Renal pelvis (tissue), 4 donors: ENCODE results near the gene CD300C. TPM values are rescaled to one million over a fixed set of nuclear protein-coding genes. Genes with fewer than 3 reads are reported as not detected.
"Not testable (repeated sequence)": the region's sequence is repeated elsewhere in the genome, so short reads cannot be mapped to it uniquely, and the experiment has no call there.

Experiments used
- DNase-seq: peaks from one replicate; pipeline ENCODE4 v3.0.0-alpha.2; 2013
- polyA plus RNA-seq, 3 donors: library from polyadenylated mRNA; unstranded; fragments of 120-200 nt; gene quantifications; one replicate each; pipeline ENCODE4 v1.2.1, GENCODE V29; 2013; ENCODE audit not compliant: insufficient read length in 3 of 3

CD300C gene
- polyA plus RNA-seq, 3 donors: 0.56 to 0.68 (median 0.59) TPM

DNA sequence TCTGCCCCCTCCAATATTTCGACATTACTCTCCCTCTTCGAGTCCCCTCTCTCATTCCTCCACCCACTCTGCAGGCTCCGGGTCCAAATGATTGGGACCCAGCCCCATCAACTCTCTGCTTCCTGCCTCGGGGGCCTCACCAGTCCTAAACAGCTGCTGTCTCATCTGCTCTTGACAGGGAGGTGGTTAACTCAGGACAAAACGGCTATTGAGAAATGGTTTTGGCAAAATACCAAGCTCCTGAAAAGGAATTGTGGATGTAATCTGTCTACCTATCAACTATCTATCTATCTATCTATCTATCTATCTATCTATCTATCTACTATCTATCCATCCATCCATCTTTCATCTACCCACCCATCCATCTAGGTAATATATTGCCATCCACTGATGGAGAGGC is 19.2 kb upstream of the CD300C start:
- DNase-seq: no peak

DNA sequence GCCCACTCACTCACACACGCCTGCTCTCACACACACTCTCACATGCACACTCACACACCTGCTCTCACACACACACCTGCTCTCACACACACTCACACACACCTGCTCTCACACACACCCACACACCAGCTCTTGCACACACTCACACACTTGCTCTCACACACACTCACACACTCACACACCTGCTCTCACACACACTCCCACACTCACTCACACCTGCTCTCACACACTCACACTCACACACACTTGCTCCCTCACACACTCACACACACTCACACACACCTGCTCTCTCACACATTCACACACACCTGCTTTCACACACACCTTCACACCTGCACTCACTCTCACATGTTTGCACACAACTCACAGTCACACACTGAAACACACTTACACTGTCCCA is 17.4 kb upstream of the CD300C start:
- no peak for DNase-seq

DNA sequence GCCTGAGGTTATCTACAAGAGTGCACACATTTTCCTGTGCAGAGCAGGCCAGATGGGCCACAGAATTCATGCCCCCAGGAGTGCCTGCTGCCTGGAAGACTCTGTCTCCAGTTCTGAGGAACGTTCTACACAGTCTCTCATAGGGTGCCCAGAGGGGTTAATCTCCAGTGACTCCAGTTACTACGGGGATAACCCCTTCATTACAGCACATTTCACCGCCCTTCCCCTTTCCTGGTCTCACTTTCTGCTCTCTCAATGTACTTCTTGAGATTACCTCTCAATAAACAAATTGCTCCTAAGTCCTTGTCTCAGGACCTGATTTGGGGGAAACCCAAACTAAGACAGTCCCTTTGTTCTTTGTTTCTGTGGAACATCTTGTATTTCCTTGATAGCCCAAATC is 15.7 kb upstream of the CD300C start:
- no peak for DNase-seq

DNA sequence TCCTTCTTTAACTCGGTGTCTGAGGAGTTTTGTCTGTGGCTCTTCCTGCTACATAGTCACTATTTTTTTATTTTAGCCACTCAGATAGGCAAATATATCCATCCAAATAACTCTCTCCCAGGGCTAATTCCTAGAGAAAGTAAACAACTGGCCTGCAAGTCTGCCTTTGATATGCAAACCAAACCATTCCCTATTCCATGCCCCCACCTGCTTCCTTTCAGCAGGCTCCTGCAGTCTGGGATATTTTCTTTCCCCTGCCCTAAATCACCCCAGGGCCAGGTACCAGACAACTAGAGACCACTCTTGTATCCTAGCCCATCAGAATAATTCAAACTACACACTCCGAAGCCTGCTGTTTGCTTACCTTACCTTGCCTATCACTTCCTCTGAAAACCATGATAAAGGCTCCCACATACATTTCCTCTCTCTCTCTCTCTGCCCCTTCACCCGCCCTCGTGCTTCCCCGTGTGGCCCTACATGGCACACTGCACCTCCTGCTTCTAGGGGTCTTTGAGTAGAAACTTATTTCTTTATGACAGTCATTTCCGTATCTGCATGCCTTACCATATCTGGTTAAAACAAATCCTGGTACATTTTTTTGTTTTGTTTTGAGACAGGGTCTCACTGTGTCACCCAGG is 13.1 kb upstream of the CD300C start:
- no peak for DNase-seq

DNA sequence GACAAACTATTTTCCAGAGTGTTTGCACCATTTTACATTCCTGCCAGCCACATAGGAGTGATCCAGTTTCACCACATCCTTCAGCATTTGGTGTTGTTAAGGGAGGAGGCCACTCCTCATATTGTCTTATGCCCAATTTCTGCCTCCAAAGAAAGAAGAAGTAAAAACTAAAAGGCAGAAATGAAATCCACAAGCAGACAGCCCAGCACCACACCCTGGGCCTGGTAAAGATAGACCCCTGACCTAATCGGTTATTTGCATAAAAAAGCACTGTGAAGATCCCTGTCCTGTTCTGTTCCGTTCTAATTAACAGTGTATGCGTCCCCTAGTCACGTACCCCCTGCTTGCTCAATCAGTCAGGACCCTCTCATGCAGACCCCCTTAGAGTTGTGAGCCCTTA is 12.5 kb upstream of the CD300C start:
- not testable (repeated sequence) for DNase-seq

DNA sequence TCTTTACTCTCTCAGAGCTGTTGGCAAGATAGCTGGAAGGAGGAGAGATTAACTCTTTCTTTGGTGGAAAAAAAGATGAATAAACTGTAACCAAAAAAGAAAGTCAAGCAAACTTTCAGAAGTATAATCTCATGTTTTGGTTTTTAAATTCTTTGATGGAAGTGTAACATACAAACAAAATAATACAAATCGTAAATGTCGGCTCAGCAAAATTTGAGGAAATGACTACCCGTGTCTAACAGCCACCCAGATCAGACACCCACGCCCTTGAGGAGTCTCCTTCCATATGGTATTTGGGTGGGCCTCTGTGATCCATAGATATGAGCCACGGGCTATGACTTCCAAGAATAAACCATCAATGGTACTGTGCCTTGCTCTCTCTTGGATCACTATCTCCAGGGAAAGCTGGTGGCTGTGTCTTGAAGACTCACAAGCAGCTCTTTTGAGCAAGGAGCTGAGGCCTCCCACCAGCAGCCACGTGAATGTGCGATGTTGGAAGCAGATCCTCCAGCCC is 9.6 kb upstream of the CD300C start:
- no peak for DNase-seq

DNA sequence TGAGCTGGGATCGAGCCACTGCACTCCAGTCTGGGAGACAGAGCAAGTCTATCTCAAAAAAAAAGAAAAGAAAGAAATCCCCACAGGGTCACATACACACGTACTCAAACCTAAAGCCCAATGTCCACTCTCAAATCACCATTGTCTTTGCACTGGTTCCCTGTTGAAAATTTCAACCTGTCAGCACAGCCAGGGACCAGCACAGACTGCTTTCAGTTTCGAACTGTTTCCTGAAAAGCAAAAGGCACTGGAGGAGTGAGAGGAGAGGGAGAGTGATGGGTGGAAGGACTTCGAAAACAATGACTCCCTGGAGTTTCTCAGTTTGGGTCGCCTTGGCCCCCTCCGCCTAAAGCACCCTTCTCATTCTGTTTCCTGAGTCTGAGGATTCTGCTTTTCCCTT is 9.0 kb upstream of the CD300C start:
- no peak for DNase-seq

DNA sequence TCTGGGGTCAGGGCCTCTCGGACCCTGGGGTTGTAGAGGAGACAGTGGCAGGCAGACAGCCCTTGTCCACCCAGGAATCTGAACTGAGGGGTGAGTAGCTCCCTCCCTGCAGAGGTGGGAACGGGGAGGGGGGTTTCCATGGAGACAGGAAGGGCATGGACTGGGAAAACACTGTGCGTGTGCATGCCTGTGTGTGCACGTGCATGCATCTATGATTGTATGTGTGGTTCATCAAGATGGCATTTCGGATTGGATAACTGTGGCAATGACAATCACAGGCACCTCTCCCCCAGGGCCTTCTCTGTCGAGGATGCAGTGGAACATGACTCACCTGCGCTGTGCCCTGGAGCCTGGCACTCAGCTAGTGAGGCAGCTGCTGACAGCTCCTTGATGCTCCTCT is 6.1 kb upstream of the CD300C start:
- DNase-seq: no peak

DNA sequence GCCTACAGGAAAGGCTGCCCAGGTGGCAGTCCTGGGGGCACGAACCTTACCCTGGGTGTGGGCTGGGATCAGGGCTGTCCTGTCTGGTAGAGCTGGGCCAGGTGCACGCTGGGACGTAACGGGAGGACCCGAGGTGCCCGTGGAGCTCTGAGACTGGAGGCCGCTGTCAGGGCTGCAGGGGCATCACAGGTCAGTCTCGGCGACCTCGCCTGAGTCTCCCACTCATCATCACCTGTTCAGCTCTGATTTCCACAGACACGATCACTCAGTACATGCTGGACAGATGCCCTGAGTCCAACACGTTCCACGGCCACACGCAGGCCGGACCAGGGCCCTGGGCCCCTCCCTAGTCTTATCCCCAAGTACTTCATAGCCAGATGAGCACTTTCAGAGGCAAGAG is 4.7 kb upstream of the CD300C start:
- no peak for DNase-seq

DNA sequence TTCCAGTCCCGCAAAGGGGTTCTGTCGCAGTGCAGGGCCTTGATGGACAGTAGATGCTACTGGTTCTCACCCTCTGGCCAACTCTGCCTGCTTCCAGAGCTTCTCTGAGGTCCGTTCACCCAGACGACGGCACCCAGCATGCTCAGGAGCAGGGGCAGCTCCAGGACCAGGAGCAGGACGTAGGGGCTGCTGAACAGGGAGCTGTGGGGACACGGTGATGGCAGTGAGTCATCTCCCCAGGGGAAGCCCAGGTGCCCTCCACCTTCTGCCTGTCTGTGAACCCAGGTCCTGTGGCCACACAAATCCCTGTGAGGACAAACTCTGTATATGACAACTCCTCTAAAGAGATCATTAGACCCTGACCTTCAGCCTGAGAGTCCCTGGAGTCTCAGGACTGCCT is 3.4 kb upstream of the CD300C start:
- no peak for DNase-seq

DNA sequence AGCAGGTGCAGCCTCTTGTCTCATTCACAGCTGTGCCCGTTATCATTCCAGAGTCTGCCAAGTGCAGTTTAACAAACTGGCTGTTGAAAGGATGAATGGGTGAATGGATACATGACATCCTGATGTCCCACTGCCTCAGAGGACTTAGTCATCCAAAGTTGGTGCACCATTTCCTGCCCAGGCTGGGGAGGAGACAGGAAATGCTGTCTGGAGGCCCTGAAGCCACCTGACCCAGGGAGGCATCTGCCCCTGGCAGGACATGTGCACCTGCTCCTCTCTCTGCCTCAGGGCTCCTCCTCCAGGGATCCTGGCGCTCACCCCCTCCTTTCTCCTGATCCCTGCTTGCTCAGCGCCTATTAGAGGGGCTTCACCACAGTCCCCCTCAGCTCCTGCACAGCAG is 1.8 kb upstream of the CD300C start:
- no peak for DNase-seq

DNA sequence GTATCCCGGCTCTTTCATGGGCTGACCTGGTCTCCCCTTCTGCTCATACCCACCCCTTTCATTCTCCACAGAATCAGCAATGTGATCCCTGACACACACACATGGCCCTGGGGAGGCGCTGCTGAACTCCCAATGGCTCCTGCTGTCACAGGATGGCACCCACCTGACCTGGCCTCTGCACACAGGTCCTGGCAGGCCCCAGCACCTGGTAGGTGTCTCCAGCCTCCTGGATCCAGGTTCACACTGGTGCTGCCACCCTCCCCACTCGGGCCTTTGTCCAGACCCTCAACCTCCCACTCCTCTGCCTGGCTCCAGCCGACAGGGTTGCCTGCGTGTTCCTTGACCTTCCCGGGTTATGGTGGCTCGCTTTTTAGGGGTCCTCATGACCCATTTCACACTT is 1.3 kb upstream of the CD300C start:
- no peak for DNase-seq

DNA sequence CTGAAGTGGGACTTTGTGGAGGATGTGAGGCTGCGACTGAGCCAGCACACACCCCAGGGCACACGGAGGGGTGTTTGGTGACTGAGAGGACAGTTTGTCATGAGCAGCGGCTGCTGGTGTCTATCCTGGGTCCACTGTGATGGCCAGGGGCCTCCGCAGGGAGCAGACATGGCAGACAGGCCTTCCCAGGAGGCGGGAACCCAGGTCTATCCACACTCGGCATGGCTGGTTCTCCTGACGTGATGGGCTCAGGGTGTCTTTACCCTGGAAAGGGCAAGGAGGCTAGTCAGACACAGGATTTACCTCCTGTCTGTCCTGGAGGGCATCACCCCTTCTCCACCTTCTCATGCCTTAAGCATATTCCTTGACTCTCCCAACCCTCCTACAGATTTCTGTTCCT is 671 bp upstream of the CD300C start:
- DNase-seq: no peak

DNA sequence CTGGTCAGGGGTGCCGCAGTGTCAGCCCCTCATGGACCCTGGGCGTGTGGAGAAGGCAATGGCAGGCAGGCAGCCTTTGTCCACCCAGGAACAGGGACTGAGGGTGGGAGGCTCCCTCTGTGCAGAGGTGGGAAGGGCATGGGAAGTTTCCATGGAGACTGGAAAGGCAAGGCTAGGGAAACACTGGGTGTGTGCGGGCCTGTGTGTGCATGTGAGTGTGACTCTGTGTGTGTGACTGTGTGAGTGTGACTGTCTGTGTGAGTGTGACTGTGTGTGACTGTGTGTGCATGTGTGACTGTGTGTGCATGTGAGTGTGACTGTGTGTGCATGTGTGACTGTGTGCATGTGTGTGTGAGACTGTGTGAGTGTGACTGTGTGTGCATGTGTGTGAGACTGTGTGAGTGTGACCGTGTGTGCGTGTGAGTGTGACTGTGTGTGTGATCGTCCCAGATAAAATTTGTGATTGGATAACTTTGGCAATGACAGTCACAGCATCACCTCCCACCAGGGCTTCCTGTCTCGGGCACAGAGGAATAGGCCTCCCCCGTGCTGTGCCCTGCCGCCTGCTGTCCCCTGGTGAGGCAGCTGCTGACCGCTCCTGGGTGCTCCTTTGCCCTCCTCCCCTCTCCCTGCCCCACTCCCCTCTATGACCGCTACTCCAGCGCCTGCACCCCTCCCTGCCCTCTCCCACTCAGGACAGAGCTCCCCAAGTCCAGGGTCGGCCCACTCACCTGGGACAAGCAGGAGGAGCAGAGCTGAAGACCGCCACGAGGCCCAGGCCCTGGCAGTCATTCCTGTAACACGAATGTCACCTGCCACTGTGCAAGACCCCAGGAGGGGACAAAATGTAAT is 698 bp downstream of the CD300C start:
- no peak for DNase-seq

DNA sequence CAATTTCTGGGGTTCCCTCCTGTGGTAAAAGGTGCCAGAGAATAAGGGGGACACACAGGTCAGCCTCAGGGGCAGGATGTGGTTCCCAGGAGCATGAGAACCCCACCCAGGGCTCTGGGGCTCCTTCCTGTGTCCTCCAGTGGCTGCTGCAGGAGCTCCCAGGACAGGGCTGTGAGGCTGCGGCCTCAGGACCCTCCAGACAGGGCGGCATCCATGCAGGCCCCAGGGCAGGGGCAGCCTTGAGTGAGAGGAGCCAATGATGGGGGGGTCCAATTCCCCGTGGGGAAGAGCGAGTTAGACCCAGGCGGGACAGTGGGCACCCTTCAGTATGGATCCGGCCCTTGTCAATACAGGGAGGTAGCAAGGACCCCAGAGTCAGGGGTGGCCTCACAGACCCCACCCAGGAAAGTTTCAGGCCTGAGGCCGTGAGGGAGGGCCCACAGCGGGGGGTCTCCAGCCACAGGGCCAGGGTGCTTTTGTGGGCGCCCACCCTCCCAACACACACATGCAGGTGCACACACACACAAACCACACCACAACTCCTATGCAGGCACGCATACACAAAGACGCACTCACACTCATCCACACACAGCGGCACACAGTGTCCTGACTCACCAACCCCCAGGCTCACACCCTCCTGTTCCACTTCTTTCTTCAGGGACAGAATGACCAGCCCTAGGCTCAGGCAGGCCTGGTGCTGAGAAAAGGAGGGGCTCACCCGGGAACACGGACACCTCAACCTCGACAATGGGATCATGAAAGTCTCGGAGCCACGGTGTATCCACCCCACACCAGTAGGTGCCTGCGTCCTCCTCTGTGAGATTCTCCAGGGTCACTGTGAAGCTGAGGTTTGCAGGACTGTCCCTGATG is 1.8 kb downstream of the CD300C start:
- DNase-seq: no peak

DNA sequence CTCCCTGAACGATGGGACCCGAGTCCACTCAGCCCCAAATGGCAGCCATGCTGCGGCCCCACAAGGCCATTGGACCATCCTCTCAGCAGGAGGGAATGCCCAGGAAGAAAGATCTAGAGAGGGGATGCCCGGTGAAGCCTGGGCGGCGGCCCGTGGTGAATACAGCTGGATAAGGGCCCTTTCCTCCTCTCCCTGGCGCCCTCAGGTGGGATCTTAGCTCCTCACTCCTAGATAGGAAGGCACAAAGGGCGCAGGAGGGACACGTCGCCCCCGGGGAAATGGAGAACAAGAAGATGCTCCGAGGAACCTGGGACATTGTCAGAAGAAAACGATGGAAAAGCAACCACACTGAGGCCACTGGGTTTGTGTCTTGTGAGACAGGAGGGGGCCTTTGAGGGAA is 2.5 kb downstream of the CD300C start:
- no peak for DNase-seq

DNA sequence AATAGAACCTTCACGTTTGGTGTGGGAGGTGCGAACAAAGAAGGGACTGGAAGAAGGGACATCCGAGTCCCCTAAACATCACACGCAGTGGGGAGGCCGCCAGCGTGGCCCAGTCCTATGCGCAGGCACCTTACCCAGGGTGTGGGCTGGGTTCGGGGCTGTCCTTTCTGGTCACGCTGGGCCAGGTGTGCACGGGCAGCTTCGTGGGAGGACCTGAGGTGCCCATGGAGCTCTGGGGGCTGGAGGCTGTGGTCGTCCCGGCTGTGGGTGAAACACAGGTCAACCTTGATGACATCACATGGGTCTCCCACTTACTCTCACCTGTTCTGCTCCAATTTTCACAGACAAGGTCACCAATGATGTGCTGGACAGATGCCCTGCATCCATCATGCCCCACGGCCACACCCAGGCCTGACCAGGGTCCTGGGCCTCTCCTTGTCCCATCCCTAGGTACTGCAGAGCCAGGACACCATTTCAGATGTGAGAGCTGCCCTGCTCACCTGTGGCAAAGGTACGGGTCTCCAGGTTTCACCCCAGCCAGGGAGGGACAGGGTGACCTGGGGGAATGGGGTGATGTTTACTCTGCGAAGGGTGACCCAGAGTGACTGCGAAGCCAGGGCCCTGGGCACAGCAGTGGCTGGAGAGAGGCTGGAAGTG is 3.1 kb downstream of the CD300C start:
- no peak for DNase-seq

DNA sequence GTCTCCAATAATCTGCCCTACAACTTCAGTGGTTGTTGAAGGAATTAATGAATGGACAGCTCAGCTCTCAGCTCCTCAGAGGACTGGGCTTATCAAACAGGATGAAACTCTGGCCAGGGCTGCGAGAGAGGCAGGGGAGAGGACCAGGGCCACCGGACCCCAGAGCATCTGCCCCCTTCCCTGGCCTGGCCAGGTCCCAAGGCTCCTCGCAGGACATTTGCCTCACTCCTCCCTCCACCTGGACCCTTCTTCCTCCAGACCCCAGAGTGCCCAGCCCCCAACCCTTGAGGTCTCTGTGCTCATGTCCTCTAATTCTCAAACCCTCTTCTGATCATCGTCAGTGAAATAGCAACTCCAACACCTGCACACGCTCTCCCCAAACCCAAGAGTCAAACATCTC is 3.7 kb downstream of the CD300C start:
- no peak for DNase-seq

DNA sequence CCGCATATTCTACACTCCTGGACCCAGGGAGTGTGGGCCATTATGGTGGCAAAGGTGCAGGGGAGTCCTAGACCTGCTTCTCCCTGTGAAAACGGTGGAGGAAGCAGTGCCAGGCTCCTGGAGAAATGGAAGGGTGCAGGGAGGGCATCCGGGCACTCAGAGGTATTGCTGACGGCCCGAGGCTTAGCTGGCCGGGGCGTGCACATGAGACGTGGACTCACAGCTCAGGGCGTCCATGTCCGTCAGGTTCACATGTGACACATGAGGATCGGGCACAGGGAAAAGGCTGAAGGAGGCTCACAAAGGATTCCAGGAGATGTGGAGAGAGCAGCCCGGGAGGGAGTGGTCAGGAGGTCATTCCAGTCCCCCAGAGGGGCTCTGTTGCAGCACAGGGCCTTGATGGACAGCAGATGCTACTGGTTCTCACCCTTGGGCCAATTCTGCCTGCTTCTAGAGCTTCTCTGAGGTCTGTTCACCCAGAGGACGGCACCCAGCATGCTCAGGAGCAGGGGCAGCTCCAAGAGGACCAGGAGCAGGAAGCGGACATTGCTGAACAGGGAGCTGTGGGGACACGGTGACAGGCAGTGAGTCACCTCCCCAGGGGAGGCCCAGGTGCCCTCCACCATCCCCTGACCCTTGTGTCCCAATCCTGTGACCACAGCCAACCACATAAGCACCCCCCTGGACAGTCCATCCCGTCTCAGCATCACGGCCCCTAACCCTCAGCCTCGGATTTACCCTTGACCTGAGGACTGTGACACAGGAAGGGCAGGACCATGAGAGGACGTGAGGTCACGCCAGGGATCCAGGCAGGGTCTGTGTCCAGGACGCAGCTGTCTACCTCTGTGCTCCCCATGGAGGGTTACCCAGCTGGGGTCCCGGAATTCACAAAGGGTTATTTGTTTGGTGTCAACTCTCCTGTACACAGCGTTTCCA is 4.5 kb downstream of the CD300C start:
- no peak for DNase-seq

DNA sequence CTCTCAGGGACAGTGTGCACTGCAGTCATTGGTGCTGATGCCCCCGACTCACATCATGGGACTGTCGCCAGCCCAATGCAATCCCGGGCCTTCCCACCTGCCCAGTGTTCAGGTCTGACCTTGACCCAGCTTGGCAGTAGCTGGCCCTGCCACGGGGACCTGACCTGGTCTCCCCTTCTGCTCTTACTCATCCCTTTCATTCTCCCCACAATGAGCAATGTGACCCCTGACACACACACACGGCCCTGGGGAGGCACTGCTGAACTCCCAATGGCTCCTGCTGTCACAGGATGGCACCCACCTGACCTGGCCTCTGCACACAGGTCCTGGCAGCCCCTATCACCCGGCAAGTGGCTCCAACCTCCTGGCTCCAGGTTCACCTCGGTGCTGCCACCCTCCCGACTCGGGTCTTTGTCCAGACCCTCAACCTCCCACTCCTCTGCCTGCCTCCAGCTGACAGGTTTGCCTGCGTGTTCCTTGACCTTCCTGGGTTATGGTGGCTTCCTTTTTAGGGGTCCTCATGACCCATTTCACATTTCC is 6.6 kb downstream of the CD300C start:
- DNase-seq: no peak

DNA sequence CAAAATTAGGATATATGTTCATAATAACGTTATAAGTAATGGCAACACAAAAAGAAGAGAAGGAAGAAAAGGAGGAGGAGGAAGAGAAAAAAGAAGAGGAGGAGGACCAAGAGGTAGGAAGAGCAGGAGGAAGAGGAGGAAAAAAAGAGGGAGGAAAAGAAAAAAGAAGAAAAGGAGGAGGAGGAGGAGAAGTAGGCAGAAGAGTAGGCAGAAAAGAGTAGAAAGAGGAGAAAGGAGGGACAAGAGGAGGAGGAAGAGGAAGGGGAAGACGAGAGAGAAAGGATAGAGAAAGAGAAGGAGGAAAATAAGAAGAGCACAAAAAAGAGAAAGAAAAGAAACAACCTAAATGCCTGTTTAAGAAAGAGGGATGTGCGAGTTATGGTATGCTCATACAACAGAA is 9.0 kb downstream of the CD300C start:
- no peak for DNase-seq
